Neural cell (in vitro differentiated cells): ENCODE results near the gene ZFP1. TPM values are rescaled to one million over a fixed set of nuclear protein-coding genes. Genes with fewer than 3 reads are reported as not detected.

Experiments used
- H2AFZ ChIP-seq: fragments of 200-600, 300-800 bp; sonication (generic), shearing (Covaris generic); 2 replicates; pipeline ENCODE4 v1.6.0; 2014; ENCODE audit warnings: low read depth, mild to moderate bottlenecking, antibody characterized with exemption, low read length, moderate library complexity
- H3F3A ChIP-seq: fragments of 200-600 bp; shearing (Covaris generic); 2 replicates; pipeline ENCODE4 v1.6.1; 2016; ENCODE audit warnings: mild to moderate bottlenecking, moderate library complexity, mixed read lengths, antibody characterized with exemption, low read length; ENCODE audit not compliant: insufficient read depth, poor library complexity, severe bottlenecking
- H3K27ac ChIP-seq: fragments of 200-600, 300-800 bp; sonication (generic), shearing (Covaris generic); 2 replicates; pipeline ENCODE4 v1.5.1; 2014; ENCODE audit warnings: mild to moderate bottlenecking, low read length, moderate library complexity
- H3K27me3 ChIP-seq: fragments of 300-800, 200-600 bp; sonication (generic), shearing (Covaris generic); 2 replicates; pipeline ENCODE4 v1.6.0; 2014; ENCODE audit warnings: mild to moderate bottlenecking, low read depth, low read length, moderate library complexity; ENCODE audit not compliant: insufficient read depth
- H3K36me3 ChIP-seq: fragments of 300-800, 200-600 bp; sonication (generic), shearing (Covaris generic); 2 replicates; pipeline ENCODE4 v1.5.1; 2014; ENCODE audit warnings: mild to moderate bottlenecking, antibody characterized with exemption, low read length, moderate library complexity; ENCODE audit not compliant: insufficient read depth
- H3K4me2 ChIP-seq: fragments of 300-800, 200-600 bp; sonication (generic), shearing (Covaris generic); 2 replicates; pipeline ENCODE4 v1.6.0; 2014; ENCODE audit warnings: mild to moderate bottlenecking, low read length
- H3K4me3 ChIP-seq: fragments of 300-800, 200-600 bp; sonication (generic), shearing (Covaris generic); 2 replicates; pipeline ENCODE4 v1.5.1; 2014; ENCODE audit warnings: mild to moderate bottlenecking, low read length, moderate library complexity
- H3K79me2 ChIP-seq: fragments of 200-600 bp; shearing (Covaris generic); replicated peaks from 2 replicates; pipeline ENCODE4 v1.6.0; 2014; ENCODE audit warnings: mild to moderate bottlenecking, low read length, moderate library complexity; ENCODE audit not compliant: insufficient read depth
- H3K9ac ChIP-seq: fragments of 300-800, 200-600 bp; sonication (generic), shearing (Covaris generic); 2 replicates; pipeline ENCODE4 v1.6.1; 2016; ENCODE audit warnings: mild to moderate bottlenecking, low read length, mixed read lengths
- H3K9me2 ChIP-seq: fragments of 200-600 bp; shearing (Covaris generic); 2 replicates; pipeline ENCODE4 v1.6.1; 2016; ENCODE audit warnings: mild to moderate bottlenecking, low read length, mixed read lengths; ENCODE audit not compliant: insufficient read depth
- H3K9me3 ChIP-seq: fragments of 200-600, 300-800 bp; sonication (generic), shearing (Covaris generic); 2 replicates; pipeline ENCODE4 v1.6.1; 2016; ENCODE audit warnings: mild to moderate bottlenecking, mixed run types, low read length, moderate library complexity, mixed read lengths
- H4K20me1 ChIP-seq: fragments of 200-600 bp; shearing (Covaris generic); 2 replicates; pipeline ENCODE4 v1.6.1; 2016; ENCODE audit warnings: mild to moderate bottlenecking, mixed run types; ENCODE audit not compliant: insufficient read depth
- EP300 ChIP-seq: fragments of 450-650 bp; conservative IDR thresholded peaks from 2 replicates; pipeline ENCODE4 v1.6.1; 2014; ENCODE audit warnings: antibody characterized with exemption, mild to moderate bottlenecking, moderate library complexity; ENCODE audit not compliant: poor library complexity, severe bottlenecking
- EZH2 ChIP-seq: fragments of 200-600, 300-800 bp; shearing (Covaris generic), sonication (generic); IDR thresholded peaks from 2 replicates; pipeline ENCODE4 v1.6.1; 2014; ENCODE audit warnings: antibody characterized with exemption, low read length, borderline replicate concordance, mild to moderate bottlenecking; ENCODE audit not compliant: insufficient read depth, poor library complexity, severe bottlenecking
- MXI1 ChIP-seq: fragments of 450-650 bp; conservative IDR thresholded peaks from 2 replicates; pipeline ENCODE4 v1.6.1; 2014; ENCODE audit warnings: antibody characterized with exemption, mild to moderate bottlenecking; ENCODE audit not compliant: poor library complexity, severe bottlenecking
- RAD21 ChIP-seq: fragments of 450-650 bp; conservative IDR thresholded peaks from 2 replicates; pipeline ENCODE4 v1.6.1; 2014; ENCODE audit warnings: antibody characterized with exemption, mild to moderate bottlenecking, moderate library complexity
- REST ChIP-seq: IDR thresholded peaks from 2 replicates; pipeline ENCODE4 v1.6.1; 2012; ENCODE audit warnings: borderline replicate concordance
- TAF1 ChIP-seq: IDR thresholded peaks from 2 replicates; pipeline ENCODE4 v1.6.1; 2012; ENCODE audit warnings: low read depth
- polyA plus RNA-seq: library from polyadenylated mRNA; depleted of rRNA; stranded (reverse); fragments of >200 nt; gene quantifications from 2 replicates; pipeline ENCODE4 v1.2.3, GENCODE V29; 2014
- TF ChIP-seq, protein P1 (sequence below): fragments of 450-650 bp; IDR thresholded peaks from 2 replicates; pipeline ENCODE4 v1.5.1; 2014; ENCODE audit warnings: antibody characterized with exemption, mild to moderate bottlenecking, moderate library complexity; ENCODE audit not compliant: poor library complexity, severe bottlenecking

ZFP1 gene
- polyA plus RNA-seq, 1 donor from 2014 or later = 47.1 TPM

GRCh38 chr16:75193730-75194444 lies 45.6 kb downstream of the ZFP1 start (continued):
- no peak for TF ChIP-seq EZH2

- H3K27me3 ChIP-seq = no peaks in the 10 kb centered on the region
- no peaks in the 10 kb centered on the region for H3K9me2 ChIP-seq
- no peaks in the 10 kb centered on the region for H3K36me3 ChIP-seq
- H3K4me3 ChIP-seq = no peak overlapping the region
- H4K20me1 ChIP-seq = no peaks in the 10 kb centered on the region
- no peaks in the 10 kb centered on the region for H3K79me2 ChIP-seq
- H2AFZ ChIP-seq = no peak overlapping the region
- TF ChIP-seq TAF1 (no peak), EP300 (no peak), REST (no peak), RAD21 (no peak), MXI1 (no peak)
- TF ChIP-seq, protein P1, sequence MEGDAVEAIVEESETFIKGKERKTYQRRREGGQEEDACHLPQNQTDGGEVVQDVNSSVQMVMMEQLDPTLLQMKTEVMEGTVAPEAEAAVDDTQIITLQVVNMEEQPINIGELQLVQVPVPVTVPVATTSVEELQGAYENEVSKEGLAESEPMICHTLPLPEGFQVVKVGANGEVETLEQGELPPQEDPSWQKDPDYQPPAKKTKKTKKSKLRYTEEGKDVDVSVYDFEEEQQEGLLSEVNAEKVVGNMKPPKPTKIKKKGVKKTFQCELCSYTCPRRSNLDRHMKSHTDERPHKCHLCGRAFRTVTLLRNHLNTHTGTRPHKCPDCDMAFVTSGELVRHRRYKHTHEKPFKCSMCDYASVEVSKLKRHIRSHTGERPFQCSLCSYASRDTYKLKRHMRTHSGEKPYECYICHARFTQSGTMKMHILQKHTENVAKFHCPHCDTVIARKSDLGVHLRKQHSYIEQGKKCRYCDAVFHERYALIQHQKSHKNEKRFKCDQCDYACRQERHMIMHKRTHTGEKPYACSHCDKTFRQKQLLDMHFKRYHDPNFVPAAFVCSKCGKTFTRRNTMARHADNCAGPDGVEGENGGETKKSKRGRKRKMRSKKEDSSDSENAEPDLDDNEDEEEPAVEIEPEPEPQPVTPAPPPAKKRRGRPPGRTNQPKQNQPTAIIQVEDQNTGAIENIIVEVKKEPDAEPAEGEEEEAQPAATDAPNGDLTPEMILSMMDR = no peak
- H3F3A ChIP-seq = no peaks in the 10 kb centered on the region
- no peaks in the 10 kb centered on the region for H3K9me3 ChIP-seq
- H3K27ac ChIP-seq = no peak overlapping the region
- H3K4me2 ChIP-seq = no peak overlapping the region
- no peak overlapping the region for H3K9ac ChIP-seq
These were observed 47.8 kb downstream of the ZFP1 start for GRCh38 chr16:75195811-75196790.

DNA sequence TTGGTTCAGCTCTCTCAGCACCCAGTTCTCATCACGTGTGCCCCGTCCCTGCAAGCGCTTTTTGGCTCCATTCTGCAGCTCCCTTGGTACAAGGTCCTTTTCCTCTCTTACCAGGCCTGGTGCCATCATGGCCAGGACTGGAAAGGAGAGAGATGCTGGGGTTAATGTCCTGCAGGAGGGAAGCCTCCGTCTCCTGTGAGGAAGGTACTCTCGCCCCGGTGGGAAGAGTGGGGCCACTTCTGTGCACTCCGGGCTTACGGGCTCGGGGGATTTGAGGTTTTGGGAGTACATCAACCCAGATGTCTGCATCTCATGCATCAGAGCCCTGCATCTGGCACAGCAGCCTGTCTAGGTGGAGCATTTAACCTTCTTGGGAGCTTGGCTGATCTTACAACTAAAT lies 48.5 kb downstream of the ZFP1 start:
- Histone ChIP-seq H3K4me2 (no peak overlapping the region), H3K27ac (no peak overlapping the region), H3K27me3 (no peaks in the 10 kb centered on the region), H3F3A (no peaks in the 10 kb centered on the region), H3K36me3 (no peaks in the 10 kb centered on the region), H3K9ac (no peak overlapping the region), H4K20me1 (no peaks in the 10 kb centered on the region), H2AFZ (no peak overlapping the region), H3K9me2 (no peaks in the 10 kb centered on the region), H3K79me2 (no peaks in the 10 kb centered on the region), H3K4me3 (no peak overlapping the region), H3K9me3 (no peaks in the 10 kb centered on the region)
- TF ChIP-seq EP300 = no peak
